HG02973 (cell line): ENCODE data around the gene TAS2R50.

Experiments
- ATAC-seq: cut with Tn5 transposase; IDR thresholded peaks from one replicate; pipeline ENCODE4 v1.9.1; 2021; ENCODE audit warnings: moderate library complexity; ENCODE audit not compliant: unreplicated experiment

The TAS2R50 gene, protein sequence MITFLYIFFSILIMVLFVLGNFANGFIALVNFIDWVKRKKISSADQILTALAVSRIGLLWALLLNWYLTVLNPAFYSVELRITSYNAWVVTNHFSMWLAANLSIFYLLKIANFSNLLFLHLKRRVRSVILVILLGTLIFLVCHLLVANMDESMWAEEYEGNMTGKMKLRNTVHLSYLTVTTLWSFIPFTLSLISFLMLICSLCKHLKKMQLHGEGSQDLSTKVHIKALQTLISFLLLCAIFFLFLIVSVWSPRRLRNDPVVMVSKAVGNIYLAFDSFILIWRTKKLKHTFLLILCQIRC

DNA sequence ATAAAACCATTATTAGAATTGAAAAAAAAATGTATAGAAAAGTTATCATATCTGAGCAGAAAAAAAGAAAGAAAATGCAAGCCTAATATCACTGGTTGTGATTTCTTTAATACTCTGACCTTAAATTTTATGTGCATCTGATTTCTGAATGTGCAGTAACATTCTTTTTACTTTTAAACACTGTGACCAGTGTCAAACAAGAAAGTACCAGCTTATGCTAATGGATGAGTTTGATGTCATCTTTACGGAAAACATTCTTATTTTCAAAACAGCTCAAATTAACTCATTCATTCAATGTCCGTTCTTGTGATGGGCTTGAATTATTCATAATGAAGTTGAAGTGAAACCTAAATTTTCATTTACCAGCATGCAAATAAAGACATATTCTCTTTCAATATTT, at the start of gene TAS2R50:
TAS2R50 (minus strand) TSS at position 101 of the 400 bp plus-strand sequence; CDS start at position 49, 52 bp downstream.
- no peak for ATAC-seq

DNA sequence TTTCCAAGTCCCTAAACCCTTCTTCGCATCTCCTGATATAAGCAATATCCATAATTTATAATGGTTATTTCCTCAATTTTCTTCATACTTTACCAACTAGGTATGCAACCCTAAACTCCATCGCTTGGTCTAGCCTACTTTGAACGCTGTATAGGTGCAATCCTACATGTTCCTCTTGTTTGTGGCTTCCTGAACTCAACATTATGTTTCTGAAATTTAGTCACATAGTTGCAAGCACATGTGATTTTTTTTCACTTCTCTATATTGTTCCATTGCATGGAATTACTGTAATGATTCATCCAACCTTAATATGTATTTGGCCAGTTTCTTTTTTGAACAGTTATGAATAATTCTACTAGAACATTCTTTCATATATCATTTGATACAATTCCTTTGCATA, 47.2 kb upstream of the TAS2R50 start:
- ATAC-seq: peak; percentile 51

DNA sequence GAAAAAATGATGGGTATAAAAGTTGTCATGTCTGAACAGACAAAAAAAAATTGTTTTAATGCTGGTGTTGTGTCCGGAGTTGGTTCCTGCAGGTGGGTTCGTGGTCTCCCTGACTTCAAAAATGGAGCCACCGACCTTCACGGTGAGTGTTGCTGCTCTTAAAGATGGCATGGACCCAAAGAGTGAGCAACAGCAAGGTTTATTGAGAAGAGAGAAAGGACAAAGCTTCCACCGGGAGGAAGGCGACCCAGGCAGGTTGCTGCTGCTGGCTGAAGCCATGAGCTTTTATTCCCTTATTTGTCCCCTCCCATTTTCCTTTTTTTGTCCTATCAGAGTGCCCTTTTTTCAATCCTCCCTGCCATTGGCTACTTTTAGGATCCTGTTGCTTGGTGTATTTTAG, 44.6 kb upstream of the TAS2R50 start, which contains the start of gene TAS2R31:
TAS2R31 (minus strand) TSS at position 101 of the 400 bp plus-strand sequence; CDS start at position 29, 72 bp downstream.
- no peak for ATAC-seq

DNA sequence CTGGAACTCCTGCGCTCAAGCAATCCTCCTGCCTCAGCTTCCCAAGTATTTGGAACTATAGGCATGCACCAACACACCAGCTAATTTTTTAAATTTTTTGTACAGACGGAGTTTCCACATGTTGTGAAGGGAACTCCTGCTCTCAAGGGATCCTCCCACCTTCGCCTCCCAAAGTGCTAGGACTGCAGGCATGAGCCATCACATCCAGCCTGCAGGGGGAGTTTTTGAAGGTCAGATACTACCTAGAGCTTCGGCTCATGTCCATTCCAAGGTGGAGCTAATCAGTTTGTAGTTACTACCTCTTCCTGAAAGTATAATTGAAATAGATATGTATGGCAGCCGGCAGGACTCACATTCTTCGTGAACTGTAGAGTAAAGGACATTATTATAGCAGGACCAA, 39.4 kb upstream of the TAS2R50 start:
- ATAC-seq: no peak

DNA sequence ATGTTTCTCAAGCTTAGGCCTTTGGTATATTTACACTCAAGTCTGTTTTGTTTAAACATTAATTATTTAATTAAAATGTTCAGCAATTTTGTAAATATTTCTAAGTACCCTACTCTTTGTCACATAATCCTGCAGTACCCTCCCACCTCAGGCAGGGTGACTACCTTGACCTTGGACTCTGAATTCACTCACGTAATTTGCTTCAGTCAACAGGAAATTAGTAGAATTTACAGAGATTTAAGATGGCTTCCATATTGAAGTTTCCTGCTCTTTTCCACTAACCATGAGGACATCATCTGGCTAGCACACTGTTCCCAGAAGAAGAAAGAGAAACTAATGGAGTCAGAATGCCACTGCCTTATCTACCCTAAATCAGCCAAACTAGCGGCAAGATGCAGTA, 36.7 kb upstream of the TAS2R50 start:
- no peak for ATAC-seq

DNA sequence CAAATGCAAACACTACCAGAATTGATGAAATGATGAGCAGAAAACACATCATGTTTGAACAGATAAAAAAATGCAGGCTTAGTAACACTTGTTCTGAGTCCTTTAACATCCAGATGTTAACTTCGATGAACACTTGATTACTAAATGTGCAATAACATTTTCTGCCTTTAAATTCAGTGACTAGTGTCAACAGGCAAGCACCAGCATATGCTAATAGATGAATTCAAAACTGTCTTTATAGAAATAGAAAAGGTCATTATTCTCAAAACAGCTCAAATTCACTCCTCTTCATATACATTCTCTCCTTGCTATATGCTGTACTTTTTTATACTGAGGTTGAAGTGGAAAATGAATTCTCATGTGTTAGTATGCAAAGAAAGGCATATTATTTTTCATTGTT, 35.8 kb upstream of the TAS2R50 start, which contains the start of gene TAS2R19:
TAS2R19 (minus strand) TSS at position 101 of the 400 bp plus-strand sequence; CDS start at position 52, 49 bp downstream.
- ATAC-seq: no peak

DNA sequence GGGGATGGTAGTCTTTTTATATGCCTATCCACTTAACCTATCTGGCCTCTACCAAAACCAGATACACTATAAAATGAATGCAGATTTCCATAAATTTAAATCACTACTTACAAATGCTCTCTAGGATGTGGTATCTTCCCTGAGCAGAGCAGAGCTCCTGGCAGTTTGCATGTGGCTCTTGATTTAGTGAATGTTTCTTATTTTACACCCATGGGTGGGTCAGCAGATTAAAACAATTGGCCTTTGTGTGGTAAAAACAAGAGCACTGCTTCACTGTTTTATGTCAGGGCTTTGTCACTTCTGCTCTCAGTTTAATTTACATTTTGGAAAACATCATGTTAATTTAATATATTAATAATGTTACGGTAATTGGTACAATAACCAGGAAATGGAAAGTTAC, 30.2 kb upstream of the TAS2R50 start:
- ATAC-seq: no peak

DNA sequence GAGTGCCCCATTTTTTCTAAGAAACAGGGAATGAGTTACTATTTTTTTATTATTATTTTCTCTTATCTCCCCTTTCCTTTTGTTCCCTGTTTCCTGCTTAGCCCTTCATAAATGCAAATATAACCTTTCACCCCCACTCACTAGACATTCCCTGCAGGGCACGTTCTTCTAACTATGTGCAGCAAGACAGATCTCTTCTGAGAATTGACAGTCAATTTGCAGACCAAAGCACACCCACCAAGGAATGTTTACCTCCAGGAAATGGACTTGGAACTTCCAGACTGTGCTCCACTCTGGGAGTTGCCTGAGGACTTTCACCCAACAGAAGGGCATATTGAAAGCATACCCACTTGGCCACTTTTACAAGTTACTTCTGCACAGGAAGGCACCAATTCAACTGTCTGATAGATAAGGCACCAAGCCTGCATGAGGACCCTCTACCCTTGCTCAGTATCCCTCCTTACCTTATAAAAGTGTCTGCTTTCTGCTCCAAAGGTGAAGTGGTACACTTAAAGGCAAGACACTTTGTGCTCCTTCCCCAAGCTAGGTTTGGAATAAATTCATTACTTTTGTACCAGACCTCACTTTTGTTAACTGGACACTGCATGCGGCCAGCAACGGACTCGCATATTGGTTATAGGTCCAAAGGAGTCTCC, 29.2 kb upstream of the TAS2R50 start:
- no peak for ATAC-seq

DNA sequence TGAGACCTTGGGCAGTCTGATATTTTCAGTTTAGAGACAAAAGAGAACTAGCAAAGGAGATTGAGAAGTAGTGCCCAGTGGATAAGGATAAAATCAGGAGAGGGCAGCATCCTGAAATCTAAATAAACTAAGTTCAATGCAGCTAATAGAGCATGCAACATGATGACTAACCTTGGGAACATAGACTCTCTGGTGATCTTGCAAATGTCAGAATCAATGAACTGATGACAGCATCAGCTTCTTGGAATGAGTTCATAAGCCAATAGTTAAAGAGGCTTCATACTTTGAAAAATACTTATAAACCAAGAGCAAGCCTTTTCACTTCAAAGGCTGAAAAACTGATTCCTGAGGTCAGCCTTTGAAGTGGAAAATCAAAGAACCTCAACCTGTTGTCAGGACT, 27.5 kb upstream of the TAS2R50 start:
- ATAC-seq: no peak

DNA sequence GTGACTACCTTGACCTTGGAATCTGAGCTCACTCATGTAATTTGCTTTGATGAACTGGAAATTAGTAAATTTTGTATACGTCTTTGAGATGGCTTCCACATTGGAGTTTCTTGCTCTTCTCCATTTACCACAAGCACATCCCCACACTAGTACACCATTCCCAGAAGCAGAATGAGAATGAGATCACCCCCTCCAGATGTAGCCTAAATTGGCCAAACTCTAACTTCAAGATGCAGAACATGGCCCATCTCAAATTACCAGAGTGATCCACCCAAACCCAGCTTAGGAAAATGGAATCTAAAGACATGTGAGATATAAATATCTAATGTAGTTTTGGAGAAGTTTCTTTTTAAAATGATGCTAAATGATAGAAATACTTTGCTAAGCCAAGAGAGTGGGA, 20.9 kb upstream of the TAS2R50 start:
- no peak for ATAC-seq

DNA sequence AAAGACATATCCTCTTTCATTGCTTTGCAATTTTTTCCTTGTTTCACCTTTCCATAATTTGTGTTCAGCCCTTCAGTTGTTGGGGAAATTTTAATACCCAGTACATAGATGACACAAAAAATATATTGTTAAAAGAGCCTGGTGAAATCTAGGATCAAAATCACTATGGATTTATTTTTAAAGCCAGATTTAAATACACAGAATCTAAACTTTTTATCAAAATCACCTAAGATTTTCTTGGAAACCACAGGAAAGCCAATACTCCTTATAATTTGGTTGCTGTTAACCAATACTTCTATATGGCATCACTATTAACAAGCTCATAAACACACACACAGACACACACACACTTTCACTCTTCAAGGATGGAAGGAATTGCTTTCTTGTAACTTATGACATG, 11.5 kb upstream of the TAS2R50 start, which contains the start of gene TAS2R20:
TAS2R20 (minus strand) TSS at position 101 of the 400 bp plus-strand sequence. CDS start 429 bp downstream, outside the sequence.
- no peak for ATAC-seq

DNA sequence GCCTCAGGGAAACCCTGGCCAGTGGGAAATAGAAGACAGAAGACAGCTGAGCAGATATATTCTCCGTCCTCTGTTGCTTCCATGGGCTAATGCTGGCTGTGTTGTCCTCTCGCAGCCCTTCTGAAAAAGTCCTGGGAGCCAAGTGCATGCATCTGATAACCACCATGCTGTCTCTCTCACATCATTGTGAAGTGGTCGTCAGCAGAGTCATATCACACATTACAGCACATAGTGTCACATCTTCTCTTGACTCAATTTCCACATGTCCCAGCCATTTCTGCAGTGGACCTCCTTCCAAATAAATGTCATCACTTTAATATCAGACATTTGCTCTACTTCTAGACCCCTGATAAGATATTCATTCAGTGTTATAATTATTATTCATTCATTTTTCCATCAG, 7.6 kb upstream of the TAS2R50 start:
- ATAC-seq: no peak

DNA sequence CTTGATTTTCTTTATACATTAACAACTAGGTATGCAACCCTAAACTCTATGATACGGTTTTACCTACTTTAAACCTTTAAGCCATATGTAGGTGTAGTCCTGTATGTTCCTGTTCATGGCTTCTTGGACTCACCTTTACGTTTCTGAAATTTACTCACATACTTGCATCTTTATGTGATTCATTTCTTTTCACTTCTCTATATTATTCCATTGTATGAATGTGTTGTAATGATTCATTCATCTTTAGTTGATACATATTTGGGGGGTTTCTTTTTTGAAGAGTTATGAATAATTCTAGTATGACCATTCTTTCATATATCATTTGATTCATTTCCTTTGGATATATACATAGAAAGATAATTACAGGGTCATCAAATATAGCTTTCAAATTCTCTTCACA, 2.4 kb upstream of the TAS2R50 start:
- ATAC-seq: no peak

DNA sequence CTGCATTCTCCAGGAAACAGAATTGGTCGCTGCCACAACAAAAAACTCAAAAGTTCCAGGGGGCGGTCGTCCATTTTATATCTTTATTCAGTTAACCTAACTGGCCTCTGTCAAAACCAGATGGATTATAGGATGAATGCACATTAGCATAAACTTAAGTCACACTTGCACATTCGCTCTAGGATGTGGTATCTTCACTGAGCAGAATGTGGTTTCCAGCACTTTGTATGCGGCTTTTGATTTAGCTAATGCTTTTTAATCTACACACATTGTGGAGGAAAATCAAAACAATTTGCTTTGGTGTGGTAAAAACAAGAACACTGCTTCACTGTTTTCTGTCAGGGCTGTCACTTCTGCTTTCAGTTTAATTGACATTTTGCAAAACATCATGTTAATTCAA, 4.5 kb downstream of the TAS2R50 start:
- no peak for ATAC-seq

DNA sequence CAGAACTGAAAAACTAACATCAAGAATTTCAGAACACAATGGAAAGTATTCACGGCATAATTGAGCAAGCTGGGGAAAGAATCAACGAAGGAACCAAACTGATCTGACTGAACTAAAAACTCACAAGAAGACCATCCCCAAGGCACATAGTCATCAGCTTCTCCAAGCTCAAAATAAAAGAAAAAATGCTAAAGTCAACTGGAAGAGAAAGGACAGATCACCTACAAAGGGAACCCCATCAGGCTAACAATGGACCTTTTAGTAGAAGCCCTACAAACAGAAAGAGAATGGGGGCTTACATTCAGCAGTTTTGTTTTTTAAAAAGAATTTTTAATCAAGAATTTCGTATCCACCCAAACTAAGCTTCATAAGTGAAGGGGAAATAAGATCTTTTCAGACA, 11.7 kb downstream of the TAS2R50 start:
- no peak for ATAC-seq

DNA sequence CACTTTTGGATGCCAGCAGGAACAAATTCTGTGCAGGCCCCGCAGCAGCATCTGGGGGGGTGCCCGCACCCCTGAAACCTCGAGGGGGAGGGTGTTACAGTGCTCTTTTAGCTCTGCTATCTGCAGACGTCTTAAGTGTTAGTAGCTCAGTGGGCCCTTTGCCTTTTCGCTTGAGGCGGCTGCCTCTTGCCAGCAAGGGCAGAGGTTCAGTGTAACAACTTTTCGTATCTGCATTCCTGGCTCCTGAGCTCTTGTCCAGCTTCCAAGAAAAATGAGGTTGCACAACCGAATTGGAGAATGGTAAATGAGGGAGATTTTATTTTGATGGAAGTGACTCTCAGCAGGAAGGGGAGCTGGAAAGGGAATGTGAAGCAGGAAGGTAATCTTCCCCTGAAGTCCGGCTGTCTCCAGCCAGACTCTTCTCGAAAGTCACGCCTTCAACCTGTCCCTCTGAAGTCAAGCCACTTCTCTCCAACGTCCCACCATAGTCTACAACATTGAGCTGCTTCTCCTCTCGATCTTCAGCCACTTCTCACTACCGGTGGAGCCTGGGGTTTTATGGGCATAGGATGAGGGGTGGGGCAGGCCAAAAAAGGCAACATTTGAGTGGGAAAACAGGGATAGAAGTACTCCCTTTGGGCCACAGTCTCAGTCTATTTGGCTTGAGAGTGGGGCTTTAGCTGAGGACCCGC, 17.8 kb downstream of the TAS2R50 start:
- ATAC-seq: no peak

DNA sequence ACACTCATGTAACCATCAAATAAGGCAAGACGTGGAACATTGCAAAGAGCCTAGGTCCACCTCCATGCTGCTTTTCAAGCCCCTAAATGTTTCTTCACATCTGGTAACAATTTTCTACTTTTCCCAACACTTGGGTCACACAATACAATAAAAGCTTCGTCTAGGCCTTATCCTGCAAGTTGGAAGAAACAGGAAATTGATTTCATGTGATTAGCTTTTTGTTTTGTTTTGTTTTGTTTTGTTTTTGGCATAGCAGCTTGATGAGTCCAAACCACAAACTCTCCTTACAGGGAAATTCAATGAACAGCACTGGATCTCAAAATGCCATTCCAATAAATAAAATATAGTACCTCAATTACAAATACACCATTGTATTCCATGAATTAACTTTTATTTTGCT, 19.3 kb downstream of the TAS2R50 start:
- no peak for ATAC-seq

DNA sequence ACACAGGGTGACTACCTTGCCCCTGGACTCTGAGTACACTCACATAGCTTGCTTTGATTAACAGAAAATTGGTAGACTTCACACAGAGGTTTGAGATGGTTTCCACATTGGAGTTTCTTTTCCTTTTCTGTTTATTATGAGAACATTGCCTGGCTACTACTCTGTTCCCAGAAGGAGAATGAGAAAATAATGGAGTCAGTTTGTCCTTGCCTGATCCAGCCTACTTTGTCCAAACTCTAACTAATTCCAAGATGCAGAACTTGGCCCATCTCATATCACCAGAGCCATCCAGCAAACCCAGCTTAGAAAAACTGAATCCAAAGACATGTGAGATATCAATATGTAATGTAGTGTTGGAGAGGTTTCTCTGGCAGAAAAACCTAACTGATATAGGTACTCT, 20.4 kb downstream of the TAS2R50 start:
- ATAC-seq: no peak

DNA sequence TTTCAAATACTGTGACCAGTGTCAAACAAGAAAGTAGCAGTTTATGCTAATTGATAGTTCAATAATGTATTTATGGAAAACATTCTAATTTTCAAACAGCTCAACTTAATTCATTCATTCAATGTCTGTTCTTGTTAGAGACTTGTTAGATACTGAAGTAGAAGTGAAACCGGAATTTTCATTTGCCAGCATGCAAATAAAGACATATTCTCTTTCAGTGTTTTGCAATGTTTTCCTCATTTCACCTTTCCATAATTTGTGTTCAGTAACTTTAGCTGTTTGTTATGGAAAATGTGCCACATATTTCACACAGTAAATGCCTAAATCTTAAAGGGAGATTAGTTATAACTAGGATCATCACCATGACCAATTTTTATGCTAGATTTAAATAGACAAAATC, 21.2 kb downstream of the TAS2R50 start:
- no peak for ATAC-seq

DNA sequence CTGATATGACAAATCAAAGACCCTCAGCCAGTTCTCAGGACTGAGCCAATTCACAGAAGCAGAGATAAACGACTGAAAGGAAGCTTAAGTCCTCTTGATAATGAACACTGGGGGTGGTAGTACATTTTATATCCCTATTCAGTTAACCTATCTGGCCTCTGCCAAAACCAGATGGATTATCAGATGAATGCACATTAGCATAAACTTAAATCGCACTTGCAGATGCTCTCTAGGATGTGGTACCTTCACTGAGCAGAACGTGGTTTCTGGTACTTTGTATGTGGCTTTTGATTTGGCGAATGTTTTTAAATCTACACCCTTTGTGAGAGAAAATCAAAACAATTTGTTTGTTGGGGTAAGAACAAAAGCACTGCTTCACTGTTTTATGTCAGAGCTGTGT, 26.5 kb downstream of the TAS2R50 start:
- ATAC-seq: no peak

DNA sequence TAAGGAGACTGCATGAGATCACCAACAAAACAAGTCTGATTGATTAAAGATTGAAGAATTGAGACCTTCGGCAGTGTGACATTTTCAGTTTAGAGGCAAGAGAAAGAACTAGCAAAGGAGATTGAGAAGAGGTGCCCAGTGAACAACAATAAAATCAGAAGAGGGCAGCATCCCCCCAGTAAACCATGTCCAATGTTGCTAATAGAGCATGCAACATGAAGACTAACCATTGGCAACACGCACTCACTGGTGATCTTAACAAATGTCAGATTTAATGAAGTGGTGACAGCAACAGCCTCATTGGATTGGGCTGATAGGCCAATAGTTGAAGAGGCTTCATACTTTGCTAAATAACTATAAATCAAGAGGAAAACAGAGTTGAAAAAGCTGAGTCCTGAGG, 26.9 kb downstream of the TAS2R50 start:
- ATAC-seq: no peak

DNA sequence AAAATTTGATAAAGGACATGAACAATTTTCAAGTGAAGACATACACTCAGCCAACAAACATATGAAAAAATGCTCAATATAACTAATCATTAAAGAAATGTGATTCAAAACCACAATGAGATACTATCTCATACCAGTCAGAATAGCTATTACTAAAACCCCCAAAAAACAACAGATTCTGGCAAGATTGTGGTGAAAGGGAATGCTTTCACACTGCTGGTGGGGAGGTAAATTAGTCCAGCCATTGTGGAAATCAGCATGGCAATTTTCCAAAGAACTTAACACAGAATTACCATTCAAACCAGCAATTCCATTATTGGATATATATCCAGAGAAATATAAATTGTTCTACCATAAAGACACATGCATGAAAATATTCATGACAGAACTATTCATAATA, 29.0 kb downstream of the TAS2R50 start:
- no peak for ATAC-seq
